ENCODE results near the gene RYR2.

Gene RYR2

DNA sequence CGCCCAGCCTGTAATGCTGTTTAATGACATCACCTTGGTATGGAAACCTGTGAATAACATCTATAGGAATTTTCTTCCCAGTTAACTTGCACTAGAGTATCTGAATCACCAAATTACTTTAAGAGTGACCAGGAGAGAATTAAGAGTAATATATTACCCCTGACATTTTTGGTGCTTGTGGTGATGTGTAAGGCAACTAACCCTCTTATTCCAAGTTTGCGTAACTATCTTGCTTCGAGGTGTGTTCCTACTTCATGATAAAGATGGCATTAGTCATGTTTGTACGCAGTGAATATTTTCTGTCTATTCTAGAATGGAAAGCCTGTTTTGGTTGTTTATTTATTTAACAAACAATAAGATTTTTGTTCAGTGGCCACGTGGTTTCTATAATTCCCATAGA lies 717.4 kb downstream of the RYR2 start:
- in situ Hi-C loops (cut with MboI; ENCODE audit: low sequenced_read_pairs) = no loop called here

DNA sequence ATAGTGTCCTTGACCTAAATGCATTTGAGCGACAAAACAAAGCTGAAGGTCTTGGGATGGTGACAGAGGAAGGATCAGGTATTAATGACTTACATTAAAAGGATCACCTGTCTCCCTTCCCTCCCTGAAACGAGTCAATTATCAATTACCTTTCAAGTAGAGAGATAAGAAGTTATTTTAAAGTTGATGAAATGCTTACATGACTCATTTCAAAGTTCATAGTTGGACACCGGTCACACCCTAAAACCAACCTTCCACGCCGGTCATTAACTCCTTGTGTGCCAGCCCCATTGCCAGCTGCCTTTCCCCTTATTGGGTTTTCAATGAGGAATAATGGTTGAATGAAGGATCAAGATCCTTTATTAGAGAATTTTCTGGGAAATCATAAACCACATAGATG lies 719.0 kb downstream of the RYR2 start:
- in situ Hi-C loops (cut with MboI; ENCODE audit: low sequenced_read_pairs) = no loop called here

DNA sequence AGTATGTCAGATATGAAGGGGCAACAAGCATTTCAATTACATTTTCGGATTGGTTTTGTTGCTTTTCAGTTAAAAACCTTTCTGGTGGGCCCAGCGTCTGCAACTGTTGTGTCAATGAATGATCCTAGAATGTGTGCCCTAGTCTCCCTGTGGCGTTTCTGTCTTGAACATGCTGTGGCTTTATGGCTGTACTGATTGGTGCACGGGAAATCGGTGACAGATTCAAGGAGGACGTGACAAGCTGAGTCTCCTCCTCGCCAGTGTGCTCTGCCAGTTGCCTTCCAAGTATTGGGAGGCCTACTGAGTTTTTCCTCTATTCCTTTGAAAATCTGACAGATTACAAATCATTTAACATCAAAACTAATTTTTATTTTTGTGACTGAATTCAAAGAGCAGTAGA lies 721.2 kb downstream of the RYR2 start:
- in situ Hi-C loops (cut with MboI; ENCODE audit: low sequenced_read_pairs) = no loop called here

- in situ Hi-C loops (cut with MboI; ENCODE audit: low sequenced_read_pairs) = no loop called here
Observed at GRCh38 chr1:237763751-237764150, 721.8 kb downstream of the RYR2 start.

- in situ Hi-C loops (cut with MboI; ENCODE audit: low sequenced_read_pairs) = no loop called here
Observed at GRCh38 chr1:237769916-237770315, 727.9 kb downstream of the RYR2 start.

DNA sequence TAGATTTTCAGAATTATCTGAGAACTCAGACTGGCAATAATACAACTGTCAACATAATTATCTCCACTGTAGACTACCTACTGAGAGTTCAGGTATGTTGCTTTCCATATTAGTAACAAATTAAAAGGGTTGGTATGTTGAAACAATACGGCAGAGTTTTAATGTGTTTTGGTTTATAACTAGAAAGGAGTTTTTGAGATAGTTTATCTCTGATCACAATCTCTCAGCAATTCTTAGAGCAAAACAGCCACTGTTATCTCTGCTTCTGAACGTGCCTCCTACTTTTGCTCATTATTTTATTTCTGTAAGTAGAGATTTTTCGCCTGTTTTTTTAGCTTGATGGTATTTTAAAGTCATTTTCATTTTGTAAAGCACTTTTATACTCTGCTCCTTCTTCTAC lies 730.0 kb downstream of the RYR2 start:
- in situ Hi-C loops (cut with MboI; ENCODE audit: low sequenced_read_pairs) = no loop called here

DNA sequence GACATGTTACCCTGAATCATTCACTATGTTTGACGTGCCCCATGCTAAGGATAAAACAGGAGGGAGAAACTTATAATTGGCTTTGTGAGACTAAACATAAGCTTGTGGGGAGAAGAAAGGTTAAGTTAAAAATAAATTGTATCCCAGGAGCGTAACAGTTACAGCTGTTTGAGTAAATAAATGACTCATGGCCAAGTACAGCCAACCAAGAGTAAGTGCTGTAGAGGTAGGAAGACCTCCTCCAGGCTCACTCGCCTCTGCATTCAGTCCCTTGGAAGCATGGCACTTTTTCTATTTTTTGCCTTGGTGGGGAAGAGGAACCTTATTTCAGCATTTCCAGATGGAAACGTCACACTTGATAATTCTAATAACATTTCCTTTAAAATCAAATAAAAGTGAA lies 732.3 kb downstream of the RYR2 start:
- in situ Hi-C loops (cut with MboI; ENCODE audit: low sequenced_read_pairs) = no loop called here

DNA sequence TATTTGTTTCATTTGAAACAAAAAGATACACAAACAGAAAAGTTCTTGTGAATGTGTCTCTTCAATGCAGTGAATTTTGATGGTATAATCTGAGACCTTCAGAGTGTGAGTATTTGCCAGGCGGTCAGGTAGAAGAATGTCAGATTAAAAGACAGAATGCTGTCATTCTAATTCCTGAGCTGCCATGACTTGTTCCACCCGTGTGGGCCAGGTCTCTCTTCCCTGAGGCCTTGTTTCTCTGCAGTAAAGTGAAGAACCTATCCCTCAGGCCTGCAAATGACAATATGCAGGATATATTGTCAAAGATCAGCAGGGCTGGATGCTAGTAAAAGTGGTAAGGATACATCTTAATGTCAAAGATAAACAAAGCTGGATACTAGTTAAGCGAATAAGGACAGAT lies 737.4 kb downstream of the RYR2 start:
- in situ Hi-C loops (cut with MboI; ENCODE audit: low sequenced_read_pairs) = no loop called here

- in situ Hi-C loops (cut with MboI; ENCODE audit: low sequenced_read_pairs) = no loop called here
Observed at GRCh38 chr1:237786066-237786719, 744.2 kb downstream of the RYR2 start.

DNA sequence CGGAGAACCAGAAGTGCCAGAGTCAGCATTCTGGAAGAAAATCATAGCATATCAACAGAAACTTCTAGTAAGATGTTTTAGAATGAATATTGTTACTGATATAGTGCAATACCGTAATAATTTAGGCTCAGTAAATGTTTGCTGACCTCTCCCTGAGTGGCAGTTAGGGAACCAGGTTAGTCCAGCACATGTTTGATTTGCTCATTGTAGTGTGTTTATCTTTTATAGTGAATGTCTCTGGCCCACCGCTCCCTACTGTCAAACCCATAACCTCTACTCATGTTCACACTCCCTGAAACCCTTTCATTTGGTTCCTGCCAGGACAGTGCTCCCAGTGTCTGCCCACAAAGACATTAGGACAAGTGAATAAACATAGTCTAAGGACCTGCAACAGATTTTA lies 746.1 kb downstream of the RYR2 start:
- in situ Hi-C loops (cut with MboI; ENCODE audit: low sequenced_read_pairs) = no loop called here

DNA sequence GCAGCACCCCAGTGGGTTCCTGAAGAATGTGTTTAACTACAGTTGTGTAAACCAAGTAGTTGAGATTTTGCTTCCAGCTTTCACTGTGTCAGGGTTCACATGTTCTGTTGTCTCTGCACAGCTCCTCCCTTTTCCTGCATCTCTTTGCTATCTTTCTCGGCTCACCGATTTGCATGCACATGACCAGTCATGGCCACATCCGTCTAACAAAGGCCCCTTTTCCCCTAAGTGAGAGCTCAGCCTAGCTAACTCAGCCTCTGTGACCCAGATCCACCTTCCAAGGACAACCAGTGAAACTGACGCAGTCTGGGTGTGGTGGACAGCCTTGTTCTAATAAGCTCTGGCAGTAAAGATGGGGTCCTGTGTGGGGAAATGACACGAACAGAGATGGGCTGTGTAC lies 747.6 kb downstream of the RYR2 start:
- in situ Hi-C loops (cut with MboI; ENCODE audit: low sequenced_read_pairs) = no loop called here

- in situ Hi-C loops (cut with MboI; ENCODE audit: low sequenced_read_pairs) = no loop called here
Observed at GRCh38 chr1:237791592-237791991, 749.6 kb downstream of the RYR2 start.

GRCh38 chr1:237792149-237792548 lies 750.2 kb downstream of the RYR2 start:
- in situ Hi-C loops (cut with MboI; ENCODE audit: low sequenced_read_pairs) = no loop called here

- in situ Hi-C loops (cut with MboI; ENCODE audit: low sequenced_read_pairs) = no loop called here
Observed at GRCh38 chr1:237792726-237793125, 750.7 kb downstream of the RYR2 start.

- in situ Hi-C loops (cut with MboI; ENCODE audit: low sequenced_read_pairs) = no loop called here
Observed at GRCh38 chr1:237794071-237794470, 752.1 kb downstream of the RYR2 start.

DNA sequence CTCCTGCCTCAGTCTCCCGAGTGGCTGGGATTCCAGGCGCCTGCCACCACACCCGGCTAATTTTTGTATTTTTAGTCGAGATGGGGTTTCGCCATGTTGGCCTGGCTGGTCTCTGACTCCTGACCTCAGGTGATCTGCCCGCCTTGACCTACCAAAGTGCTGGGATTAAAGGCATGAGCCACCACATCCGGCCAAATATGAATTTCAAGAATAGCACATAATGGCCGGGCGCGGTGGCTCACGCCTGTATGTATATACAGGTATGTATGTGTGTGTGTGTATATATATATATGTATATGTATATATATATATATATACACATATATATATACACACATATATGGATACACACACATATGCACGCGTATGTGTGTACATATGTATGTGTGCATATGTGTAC lies 753.6 kb downstream of the RYR2 start:
- in situ Hi-C loops (cut with MboI; ENCODE audit: low sequenced_read_pairs) = no loop called here

GRCh38 chr1:237799762-237800474 lies 757.9 kb downstream of the RYR2 start:
- in situ Hi-C loops (cut with MboI; ENCODE audit: low sequenced_read_pairs) = no loop called here

DNA sequence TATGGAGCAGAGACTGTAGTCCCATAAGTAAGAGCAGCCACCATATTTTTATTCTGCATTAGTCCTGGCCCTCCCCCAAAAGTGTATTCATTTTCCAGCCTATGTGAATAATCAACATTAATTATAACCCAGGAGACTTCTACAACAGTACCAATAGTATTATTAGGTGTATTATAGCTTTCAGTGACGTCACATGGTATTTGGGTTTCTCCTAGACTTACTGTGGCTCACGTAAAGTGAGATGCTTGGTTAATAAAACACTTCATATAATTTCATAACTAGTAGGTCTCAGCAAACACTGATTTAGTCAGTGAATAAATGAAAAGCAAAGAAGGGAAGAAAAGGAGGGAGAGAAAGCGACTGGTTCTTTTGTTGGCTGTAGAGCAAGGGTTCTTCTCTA lies 762.5 kb downstream of the RYR2 start:
- in situ Hi-C loops (cut with MboI; ENCODE audit: low sequenced_read_pairs) = no loop called here

DNA sequence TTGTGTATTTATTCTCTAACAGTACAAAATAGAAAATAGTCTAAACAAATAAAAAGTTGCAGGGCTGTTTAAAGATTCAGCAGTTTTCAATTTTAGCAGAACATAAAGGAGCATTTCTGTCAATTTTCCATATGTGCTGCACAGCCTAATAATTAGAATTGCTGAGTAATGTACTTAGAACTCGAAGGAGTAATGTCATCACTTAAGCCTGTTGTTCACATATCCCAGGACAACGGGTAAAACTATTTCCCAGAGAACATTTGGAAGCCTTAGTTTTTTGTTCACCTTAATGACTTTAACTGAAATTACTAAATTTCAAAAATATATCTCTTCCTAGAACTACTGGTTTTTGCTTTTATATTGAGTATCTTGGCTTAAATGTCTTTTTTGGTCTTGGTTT lies 767.1 kb downstream of the RYR2 start:
- in situ Hi-C loops (cut with MboI; ENCODE audit: low sequenced_read_pairs) = no loop called here

GRCh38 chr1:237811633-237812032 lies 769.6 kb downstream of the RYR2 start:
- in situ Hi-C loops (cut with MboI; ENCODE audit: low sequenced_read_pairs) = no loop called here

DNA sequence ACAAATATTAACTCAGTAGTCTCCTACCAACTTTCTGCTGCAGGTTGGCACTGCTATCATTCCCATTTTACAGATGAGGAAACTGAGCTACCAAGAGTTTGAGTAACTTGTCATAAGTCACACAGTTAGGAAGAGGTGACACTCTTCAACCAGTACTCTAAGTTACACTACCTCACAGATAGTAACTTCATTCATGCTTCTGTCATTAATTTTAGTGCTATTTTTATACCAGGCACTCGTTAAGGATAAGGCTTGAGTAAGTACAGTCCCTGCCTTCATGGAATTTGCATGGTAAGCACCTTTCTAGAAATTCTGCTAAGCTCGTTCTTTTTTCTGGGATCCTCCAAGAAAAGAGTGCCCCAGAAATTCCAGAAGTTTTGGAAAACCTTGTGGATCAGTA lies 770.1 kb downstream of the RYR2 start:
- in situ Hi-C loops (cut with MboI; ENCODE audit: low sequenced_read_pairs) = no loop called here

- in situ Hi-C loops (cut with MboI; ENCODE audit: low sequenced_read_pairs) = no loop called here
Observed at GRCh38 chr1:237814319-237814924, 772.4 kb downstream of the RYR2 start.

All from HL-60/S4 treated with phorbol 12-myristate 13-acetate at 8.2 ng/mL for 4 days and 3 days (cell line).